Forelimb muscle (tissue), 1 donor: ENCODE data around the gene PMF1. TPM values are rescaled to one million over a fixed set of nuclear protein-coding genes. Genes with fewer than 3 reads are reported as not detected.
"Not testable (repeated sequence)": the region's sequence is repeated elsewhere in the genome, so short reads cannot be mapped to it uniquely, and the experiment has no call there.

Experiments
- DNase-seq: peaks from one replicate; pipeline ENCODE4 v3.0.0-alpha.2; 2013; ENCODE audit warnings: low read depth
- polyA plus RNA-seq: library from polyadenylated mRNA; unstranded; fragments of 120-200 nt; gene quantifications from one replicate; pipeline ENCODE4 v1.2.1, GENCODE V29; 2013; ENCODE audit not compliant: insufficient read length

Gene PMF1
- 49.2 TPM for polyA plus RNA-seq

GRCh38 chr1:156212833-156213643, at the start of gene PMF1:
TSS of gene PMF1 (plus strand) at chr1:156213007. CDS start at chr1:156213016, 9 bp downstream.
- DNase-seq: peak; percentile 87

GRCh38 chr1:156163712-156164111, 49.1 kb upstream of the PMF1 start:
- no peak for DNase-seq

- no peak for DNase-seq
Measured at GRCh38 chr1:156164125-156164831, 48.5 kb upstream of the PMF1 start.

GRCh38 chr1:156165083-156165482, 47.7 kb upstream of the PMF1 start:
- DNase-seq: no peak

GRCh38 chr1:156167536-156167935, 45.3 kb upstream of the PMF1 start:
- no peak for DNase-seq

- no peak for DNase-seq
Measured at GRCh38 chr1:156172696-156173470, 39.9 kb upstream of the PMF1 start.

GRCh38 chr1:156176610-156177210, 36.1 kb upstream of the PMF1 start:
- no peak for DNase-seq

- no peak for DNase-seq
Measured at GRCh38 chr1:156177919-156178654, 34.7 kb upstream of the PMF1 start.

GRCh38 chr1:156180471-156180870, 32.3 kb upstream of the PMF1 start:
- no peak for DNase-seq

GRCh38 chr1:156181391-156181924, 31.3 kb upstream of the PMF1 start:
- not testable (repeated sequence) for DNase-seq

GRCh38 chr1:156182010-156182779, 30.6 kb upstream of the PMF1 start:
- not testable (repeated sequence) for DNase-seq

- DNase-seq: not testable (repeated sequence)
Measured at GRCh38 chr1:156186347-156187177, 26.2 kb upstream of the PMF1 start.

- DNase-seq: not testable (repeated sequence)
Measured at GRCh38 chr1:156190265-156190664, 22.5 kb upstream of the PMF1 start.

- DNase-seq: no peak
Measured at GRCh38 chr1:156191292-156191964, 21.4 kb upstream of the PMF1 start.

GRCh38 chr1:156193208-156193487, 19.7 kb upstream of the PMF1 start:
- DNase-seq: no peak

- peak; percentile 100 for DNase-seq
Measured at GRCh38 chr1:156193488-156194299, 19.1 kb upstream of the PMF1 start, which contains the start of gene SLC25A44. TSS of gene SLC25A44 (plus strand) at chr1:156194104. CDS start at chr1:156199848, 5,744 bp downstream.

- no peak for DNase-seq
Measured at GRCh38 chr1:156194300-156194652, 18.5 kb upstream of the PMF1 start.

- no peak for DNase-seq
Measured at GRCh38 chr1:156195853-156196252, 17.0 kb upstream of the PMF1 start.
